GM23248 (cell line): ENCODE measurements around the gene ATRN. TPM values are rescaled to one million over a fixed set of nuclear protein-coding genes. Genes with fewer than 3 reads are reported as not detected.

Experiments
- DNase-seq: peaks from one replicate; pipeline ENCODE4 v3.0.0-alpha.2; 2015
- H2AFZ ChIP-seq: fragments of 200-600 bp; sonication (generic); 2 replicates; pipeline ENCODE4 v1.6.1; 2016; ENCODE audit warnings: antibody characterized with exemption
- H3F3A ChIP-seq: fragments of 200-600 bp; sonication (generic); 2 replicates; pipeline ENCODE4 v1.6.1; 2016; ENCODE audit warnings: mild to moderate bottlenecking, antibody characterized with exemption, mixed run types; ENCODE audit not compliant: insufficient read depth
- H3K27ac ChIP-seq: fragments of 200-600 bp; sonication (generic); 2 replicates; pipeline ENCODE4 v1.5.1; 2016; ENCODE audit warnings: mild to moderate bottlenecking
- H3K27me3 ChIP-seq: fragments of 200-600 bp; sonication (generic); replicated peaks from 2 replicates; pipeline ENCODE4 v1.6.1; 2016; ENCODE audit warnings: mild to moderate bottlenecking; ENCODE audit not compliant: insufficient read depth
- H3K36me3 ChIP-seq: fragments of 200-600 bp; sonication (generic); 2 replicates; pipeline ENCODE4 v1.6.1; 2016; ENCODE audit warnings: low read depth, mild to moderate bottlenecking
- H3K4me1 ChIP-seq: fragments of 200-600 bp; sonication (generic); 2 replicates; pipeline ENCODE4 v1.6.1; 2016; ENCODE audit warnings: mild to moderate bottlenecking; ENCODE audit not compliant: insufficient read depth
- H3K4me2 ChIP-seq: fragments of 200-600 bp; sonication (generic); one replicate; pipeline ENCODE4 v1.6.1; 2016; ENCODE audit warnings: mild to moderate bottlenecking; ENCODE audit not compliant: unreplicated experiment
- H3K4me3 ChIP-seq: fragments of 200-600 bp; sonication (generic); 2 replicates; pipeline ENCODE4 v1.5.1; 2016; ENCODE audit warnings: mild to moderate bottlenecking
- H3K79me2 ChIP-seq: fragments of 200-600 bp; sonication (generic); 2 replicates; pipeline ENCODE4 v1.6.1; 2016; ENCODE audit warnings: mild to moderate bottlenecking; ENCODE audit not compliant: insufficient read depth
- H3K9ac ChIP-seq: fragments of 200-600 bp; sonication (generic); 2 replicates; pipeline ENCODE4 v1.6.1; 2016; ENCODE audit warnings: mild to moderate bottlenecking
- H3K9me2 ChIP-seq: fragments of 200-600 bp; sonication (generic); 2 replicates; pipeline ENCODE4 v1.6.1; 2016; ENCODE audit warnings: mixed run types, mild to moderate bottlenecking, moderate library complexity; ENCODE audit not compliant: insufficient read depth
- H3K9me3 ChIP-seq: fragments of 200-600 bp; sonication (generic); one replicate; pipeline ENCODE4 v1.6.1; 2017; ENCODE audit warnings: low read depth
- H4K20me1 ChIP-seq: fragments of 200-600 bp; sonication (generic); 2 replicates; pipeline ENCODE4 v1.6.0; 2016; ENCODE audit not compliant: insufficient read depth
- EZH2 ChIP-seq: fragments of 200-600 bp; sonication (generic); IDR thresholded peaks from 2 replicates; pipeline ENCODE4 v1.6.1; 2018; ENCODE audit warnings: antibody characterized with exemption, mild to moderate bottlenecking; ENCODE audit not compliant: insufficient read depth, poor library complexity, severe bottlenecking
- EZH2phosphoT487 ChIP-seq: fragments of 200-600 bp; sonication (generic); IDR thresholded peaks from 2 replicates; pipeline ENCODE4 v1.6.1; 2018; ENCODE audit warnings: antibody characterized with exemption, moderate library complexity, mild to moderate bottlenecking, low read depth; ENCODE audit not compliant: insufficient read depth
- WGBS, 2 experiments: methylation state at CpG; one replicate each; pipeline ENCODE4 v1.1.6; 2015 to 2017; ENCODE audit warnings: low lambda C conversion rate in 2 of 2, low coverage in 1 of 2; ENCODE audit errors: missing lambda C conversion rate in 2 of 2; 5-methylcytosine and 5-hydroxymethylcytosine counted together
- in situ Hi-C: fragments of 300-500 bp; cut with MboI; formaldehyde crosslinking; loops from 2 replicates; pipeline ENCODE4 v1.15.0; 2020
- polyA plus RNA-seq: library from polyadenylated mRNA; unstranded; fragments of >200 nt; fragmentation: Nextera tagmentation; extraction: Ambion mirVana; gene quantifications from 2 replicates; pipeline ENCODE4 v1.2.1, GENCODE V29; 2016
- total RNA-seq: library from RNA; depleted of rRNA; stranded (reverse); fragments of >200 nt; shearing (Covaris generic); gene quantifications from 2 replicates; pipeline ENCODE4 v1.2.3, GENCODE V29; 2014

ATRN gene
- total and polyA plus RNA-seq, 2 experiments from 2014 or later, result 9.9 to 38.7 TPM

GRCh38 chr20:3670945-3671344 is 200.1 kb downstream of the ATRN start:
- in situ Hi-C loops, result no loop called here

GRCh38 chr20:3671986-3672546 is 201.2 kb downstream of the ATRN start:
- Histone ChIP-seq H3K4me3 (no peak overlapping the region), H2AFZ (no peak overlapping the region), H3K9me3 (no peaks in the 10 kb centered on the region), H3K79me2 (no peaks in the 10 kb centered on the region), H3K36me3 (no peaks in the 10 kb centered on the region), H3K9me2 (no peaks in the 10 kb centered on the region), H3K27ac (no peak overlapping the region), H3K27me3 (no peaks in the 10 kb centered on the region), H3K9ac (no peak overlapping the region), H3F3A (no peaks in the 10 kb centered on the region), H4K20me1 (no peaks in the 10 kb centered on the region), H3K4me1 (peaks cover 12% of the 10 kb centered on the region; the same call in 1 of the 2 replicates), H3K4me2 (no peak overlapping the region)
- TF ChIP-seq EZH2 (no peak), EZH2phosphoT487 (no peak)
- WGBS, 2 experiments, result 87 to 89% methylated on average over 12 to 23 of the region's 23 CpGs
- in situ Hi-C loops, result no loop called here
- no peak for DNase-seq

More at GRCh38 chr20:3670945-3671344, 200.1 kb downstream of the ATRN start:
- Histone ChIP-seq H3F3A (no peaks in the 10 kb centered on the region), H3K27ac (no peak overlapping the region), H3K79me2 (no peaks in the 10 kb centered on the region), H3K9me2 (no peaks in the 10 kb centered on the region), H3K27me3 (no peaks in the 10 kb centered on the region), H3K36me3 (no peaks in the 10 kb centered on the region), H3K9me3 (no peaks in the 10 kb centered on the region), H3K4me1 (peaks cover 8% of the 10 kb centered on the region; the same call in 1 of the 2 replicates), H3K4me3 (no peak overlapping the region), H3K4me2 (no peak overlapping the region), H3K9ac (no peak overlapping the region), H2AFZ (no peak overlapping the region), H4K20me1 (no peaks in the 10 kb centered on the region)
- no peak for TF ChIP-seq EZH2
- TF ChIP-seq EZH2phosphoT487, result no peak
- WGBS, 2 experiments, result 81 to 90% methylated on average over 9 to 10 of the region's 10 CpGs
- no peak for DNase-seq

- no peaks in the 10 kb centered on the region for H3F3A ChIP-seq
- 86 to 87% methylated on average over 48 to 58 of the region's 58 CpGs for WGBS, 2 experiments
- H3K4me3 ChIP-seq, result no peak overlapping the region
- no peaks in the 10 kb centered on the region for H3K36me3 ChIP-seq
- H3K9me2 ChIP-seq, result no peaks in the 10 kb centered on the region
- no peaks in the 10 kb centered on the region for H3K79me2 ChIP-seq
- no peak overlapping the region for H2AFZ ChIP-seq
- no peaks in the 10 kb centered on the region for H3K9me3 ChIP-seq
- no peak overlapping the region for H3K27ac ChIP-seq
- no peak for TF ChIP-seq EZH2phosphoT487
- TF ChIP-seq EZH2, result no peak
- in situ Hi-C loops, result no loop called here
- H3K27me3 ChIP-seq, result no peaks in the 10 kb centered on the region
- H3K4me1 ChIP-seq, result peaks cover 18% of the 10 kb centered on the region; the same call in 1 of the 2 replicates
- DNase-seq, result no peak
- no peaks in the 10 kb centered on the region for H4K20me1 ChIP-seq
- H3K9ac ChIP-seq, result no peak overlapping the region
- H3K4me2 ChIP-seq, result no peak overlapping the region
These were observed 201.8 kb downstream of the ATRN start for GRCh38 chr20:3672547-3673171.

- no peak overlapping the region for H2AFZ ChIP-seq
- no peaks in the 10 kb centered on the region for H3K36me3 ChIP-seq
- no peaks in the 10 kb centered on the region for H3K9me3 ChIP-seq
- no peaks in the 10 kb centered on the region for H4K20me1 ChIP-seq
- in situ Hi-C loops, result no loop called here
- H3K79me2 ChIP-seq, result no peaks in the 10 kb centered on the region
- no peak overlapping the region for H3K4me2 ChIP-seq
- TF ChIP-seq EZH2phosphoT487 (no peak), EZH2 (no peak)
- H3K27ac ChIP-seq, result no peak overlapping the region
- WGBS, 2 experiments, result 89 to 98% methylated on average over 35 to 85 of the region's 90 CpGs
- H3K27me3 ChIP-seq, result no peaks in the 10 kb centered on the region
- DNase-seq, result no peak
- 0 out of 2 replicates have a peak, but pooled peaks cover under 1% of the 10 kb centered on the region for H3F3A ChIP-seq
- no peak overlapping the region for H3K9ac ChIP-seq
- H3K4me3 ChIP-seq, result no peak overlapping the region
- no peaks in the 10 kb centered on the region for H3K9me2 ChIP-seq
- peaks cover 26% of the 10 kb centered on the region for H3K4me1 ChIP-seq
These were observed 202.6 kb downstream of the ATRN start for GRCh38 chr20:3673221-3674070.
